HG03139 (cell line): ENCODE data around the gene TRIP13.
"Not testable (repeated sequence)": the region's sequence is repeated elsewhere in the genome, so short reads cannot be mapped to it uniquely, and the experiment has no call there.

ENCODE experiments used
- ATAC-seq: cut with Tn5 transposase; IDR thresholded peaks from one replicate; pipeline ENCODE4 v1.9.1; 2021; ENCODE audit not compliant: unreplicated experiment

Gene TRIP13

DNA sequence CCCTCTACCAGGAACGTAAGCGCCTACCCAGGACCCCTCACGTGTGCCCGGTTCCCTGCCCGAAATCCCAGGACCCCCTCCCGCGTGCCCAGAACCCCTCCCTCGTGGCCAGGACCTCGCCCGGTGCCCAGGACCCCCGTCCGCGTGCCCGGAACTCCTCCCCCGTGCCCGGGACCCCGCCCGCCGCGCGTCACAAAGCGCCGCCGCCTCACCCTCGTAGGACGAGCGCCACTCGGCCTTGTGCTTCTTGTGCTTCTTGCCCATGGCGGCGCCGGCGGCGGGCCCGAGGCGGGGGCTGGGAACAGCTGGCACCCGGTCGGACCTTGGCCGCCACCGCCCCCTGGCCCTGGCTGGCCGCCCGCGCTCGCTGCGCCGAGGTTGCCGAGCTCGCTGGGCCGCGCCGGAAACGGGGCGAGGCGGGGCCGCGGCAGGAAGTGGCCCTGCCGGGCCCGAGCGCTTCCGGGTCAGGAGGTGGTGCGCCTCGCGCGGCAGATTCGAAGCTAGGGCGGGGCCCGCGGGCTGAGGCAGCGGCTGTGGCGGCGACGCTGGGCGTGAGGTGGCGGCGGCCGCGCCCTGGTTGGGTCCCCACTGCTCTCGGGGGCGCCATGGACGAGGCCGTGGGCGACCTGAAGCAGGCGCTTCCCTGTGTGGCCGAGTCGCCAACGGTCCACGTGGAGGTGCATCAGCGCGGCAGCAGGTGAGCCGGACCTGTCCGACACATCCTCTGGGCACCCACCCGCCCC lies at the start of gene TRIP13, which contains the start of gene BRD9:
Gene TRIP13 (plus strand): TSS at position 491 of the 743 bp plus-strand sequence. CDS start 115 bp downstream, at position 606.
Gene BRD9 (minus strand): TSS at position 408 of the 743 bp plus-strand sequence. CDS start 144 bp downstream, at position 264.
- ATAC-seq: peak; percentile 93

GRCh38 chr5:843371-843770 lies 49.3 kb upstream of the TRIP13 start:
- not testable (repeated sequence) for ATAC-seq

DNA sequence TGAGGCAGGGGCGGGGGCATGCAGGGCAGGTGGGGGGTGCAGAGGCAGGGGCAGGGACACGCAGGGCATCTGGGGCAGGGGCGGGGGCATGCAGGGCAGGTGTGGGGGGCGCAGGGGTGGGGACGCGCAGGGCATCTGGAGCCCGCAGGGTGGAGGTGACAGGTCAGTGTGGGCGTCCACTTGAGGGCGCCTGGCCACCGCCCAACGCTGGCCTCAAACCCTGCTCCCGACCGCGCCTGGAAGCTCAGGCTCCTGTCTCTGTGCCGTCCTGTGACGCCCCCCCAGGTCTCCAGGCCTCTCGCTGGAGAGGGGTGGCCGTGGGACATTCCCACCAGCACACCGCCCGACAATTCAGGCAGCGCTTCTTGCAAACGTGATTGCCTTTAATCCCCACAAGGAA lies 48.8 kb upstream of the TRIP13 start:
- ATAC-seq: not testable (repeated sequence)

DNA sequence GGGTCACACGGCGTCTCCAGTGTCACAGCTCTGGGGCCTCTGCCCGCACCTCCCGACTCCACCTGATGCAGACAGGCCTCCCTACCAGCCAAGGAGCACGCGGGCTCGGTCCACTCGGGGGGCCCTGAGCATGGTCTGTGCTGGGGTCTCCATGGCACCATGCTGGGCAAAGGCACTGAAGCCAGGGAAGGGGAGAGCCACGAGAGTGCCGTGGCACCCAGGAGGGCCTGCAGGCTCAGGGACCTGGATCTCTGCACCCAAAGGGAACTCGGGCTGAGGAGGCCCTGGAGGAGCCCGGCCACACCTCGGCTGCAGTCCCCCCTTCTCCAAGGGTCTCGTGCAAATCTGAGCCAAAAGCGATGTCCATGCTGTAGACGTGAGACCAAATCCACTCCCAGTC lies 48.3 kb upstream of the TRIP13 start:
- ATAC-seq: not testable (repeated sequence)

DNA sequence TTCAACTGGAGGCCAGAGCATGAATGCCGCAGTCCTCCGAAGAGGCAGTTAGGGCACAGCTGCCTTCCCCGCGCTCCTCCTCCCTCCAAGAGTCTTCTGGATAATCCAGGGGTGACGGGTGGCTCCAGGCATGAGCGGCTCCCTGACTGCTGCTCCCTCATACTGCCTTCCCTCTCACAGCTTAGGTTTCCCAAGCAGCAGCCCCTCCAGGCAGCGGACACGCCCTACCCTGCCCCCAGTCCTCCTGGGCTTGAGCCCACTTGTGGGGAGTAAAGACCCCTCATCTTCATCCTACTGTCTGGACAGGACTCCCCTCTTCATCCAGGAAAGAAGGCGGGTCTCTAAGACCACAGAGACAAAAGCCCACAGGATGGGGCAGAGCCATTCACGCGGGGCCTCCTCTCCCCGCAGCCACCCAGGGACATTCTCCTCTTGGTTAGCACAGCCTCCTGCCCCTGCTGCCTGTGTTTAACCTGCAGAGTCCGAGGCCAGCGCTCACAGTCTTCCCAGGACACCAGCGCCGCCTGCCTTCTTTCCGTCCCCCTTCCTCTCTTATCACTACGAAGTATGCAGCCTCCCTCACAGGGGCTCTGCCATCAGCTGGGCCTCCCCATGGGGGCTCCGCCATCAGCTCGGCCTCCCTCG lies 47.5 kb upstream of the TRIP13 start:
- ATAC-seq: not testable (repeated sequence)

GRCh38 chr5:845676-846601 lies 46.7 kb upstream of the TRIP13 start:
- ATAC-seq: not testable (repeated sequence)

GRCh38 chr5:846602-847091 lies 46.0 kb upstream of the TRIP13 start:
- not testable (repeated sequence) for ATAC-seq

- ATAC-seq: not testable (repeated sequence)
Observed at GRCh38 chr5:847212-847611, 45.5 kb upstream of the TRIP13 start.

DNA sequence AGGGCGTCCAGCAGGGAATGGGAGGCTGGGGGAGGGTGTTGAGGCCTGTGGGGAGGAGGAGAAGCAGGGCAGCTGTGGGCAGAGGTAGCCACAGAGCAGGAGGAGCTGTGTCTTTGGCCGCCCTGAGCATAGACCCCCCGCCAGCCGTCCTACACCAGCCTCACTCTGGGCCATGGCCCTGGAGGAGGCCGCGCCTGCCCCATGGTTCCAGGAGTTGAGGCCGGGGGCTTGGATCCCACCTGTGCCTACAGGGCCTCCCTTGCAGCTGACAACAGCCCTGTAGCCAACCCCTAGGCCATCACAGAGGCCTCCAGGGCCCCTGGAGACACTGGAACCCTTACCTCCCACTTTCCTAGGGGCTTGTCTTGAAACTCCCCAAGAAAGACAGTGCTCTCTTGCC lies 44.9 kb upstream of the TRIP13 start:
- ATAC-seq: not testable (repeated sequence)

- ATAC-seq: no peak
Observed at GRCh38 chr5:848671-849111, 44.0 kb upstream of the TRIP13 start.

GRCh38 chr5:849651-850301 lies 42.9 kb upstream of the TRIP13 start:
- no peak for ATAC-seq

DNA sequence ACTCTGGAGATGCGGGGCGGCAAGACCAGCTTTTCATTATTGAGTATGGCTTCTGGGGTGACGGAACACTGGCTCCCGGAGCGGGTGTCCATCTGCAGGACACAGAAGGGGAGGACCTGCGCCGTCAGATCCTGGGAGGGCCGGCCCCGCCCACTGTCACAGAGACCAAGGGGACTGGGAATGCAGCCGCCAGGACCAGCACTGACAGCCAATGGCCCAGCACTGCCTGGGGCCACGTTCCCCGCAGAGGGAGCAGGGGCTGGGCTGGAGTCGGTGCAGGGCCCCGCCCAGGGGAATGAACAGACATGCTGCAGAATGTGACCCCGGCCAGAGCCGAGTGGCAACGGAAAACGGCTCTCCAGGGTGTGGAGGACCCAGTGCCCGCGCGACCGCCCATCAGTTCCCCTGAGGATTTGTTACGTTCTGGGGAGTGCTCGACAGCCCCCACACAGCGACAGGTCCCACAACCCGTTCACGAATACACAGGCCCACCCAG lies 42.1 kb upstream of the TRIP13 start, which contains the start of gene ZDHHC11:
Gene ZDHHC11 (minus strand): TSS at position 476 of the 496 bp plus-strand sequence. CDS start 384 bp downstream, at position 92.
- ATAC-seq: no peak

DNA sequence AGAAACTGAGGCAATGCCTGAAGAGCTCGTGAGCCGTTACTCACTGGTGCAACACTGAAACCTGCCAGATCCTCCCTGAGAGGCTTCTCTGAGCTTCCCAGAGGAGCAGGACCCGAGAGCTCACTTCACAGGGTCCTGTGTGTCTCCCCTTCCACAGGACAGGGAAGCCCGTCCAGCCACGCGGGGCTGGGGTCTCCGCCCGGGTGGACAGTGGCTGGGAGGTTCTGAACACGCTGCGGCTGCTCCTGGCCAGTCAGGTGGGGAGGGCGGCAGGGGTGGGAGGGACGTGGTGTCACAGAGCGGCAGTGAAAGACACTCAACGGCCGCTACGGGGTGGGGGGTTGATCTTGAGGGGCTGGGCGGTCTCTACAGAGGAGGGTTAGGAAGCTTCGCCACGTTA lies 41.6 kb upstream of the TRIP13 start:
- ATAC-seq: no peak

DNA sequence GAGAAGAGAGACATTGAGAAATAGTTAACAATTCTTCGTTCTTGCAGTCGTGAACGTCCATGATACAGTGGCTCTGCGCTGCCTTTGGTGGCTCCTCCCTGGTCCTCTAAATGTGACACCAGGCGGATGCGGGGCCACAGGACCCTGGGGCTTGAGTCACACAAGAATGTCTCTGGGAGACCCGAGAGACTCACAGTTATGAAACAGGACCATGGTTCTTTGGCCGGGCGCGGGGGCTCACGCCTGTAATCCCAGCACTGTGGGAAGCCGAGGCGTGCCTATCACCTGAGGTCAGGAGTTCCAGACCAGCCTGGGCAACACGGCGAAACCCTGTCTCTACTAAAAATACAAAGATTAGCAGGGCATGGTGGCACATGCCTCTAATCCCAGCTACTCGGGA lies 41.1 kb upstream of the TRIP13 start:
- ATAC-seq: no peak

DNA sequence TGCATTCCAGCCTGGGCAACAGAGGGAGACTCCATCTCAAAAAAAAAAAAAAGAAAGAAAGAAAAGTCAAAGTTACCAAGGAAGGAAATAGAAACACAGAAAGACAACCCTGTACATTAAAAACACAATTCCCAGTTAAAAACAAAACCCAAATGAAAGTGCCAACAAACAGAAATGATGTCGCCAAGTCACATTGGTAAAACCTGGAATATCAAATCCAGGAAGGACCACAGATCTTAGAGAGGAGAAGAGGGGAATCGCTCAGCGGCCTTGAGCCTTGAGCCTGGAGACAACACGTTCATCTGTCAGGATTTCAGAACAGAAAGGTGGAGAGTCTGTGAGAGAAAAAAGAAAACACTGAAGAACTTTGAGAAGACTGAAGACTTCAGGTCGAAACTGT lies 40.7 kb upstream of the TRIP13 start:
- ATAC-seq: no peak

GRCh38 chr5:852431-853401 lies 40.0 kb upstream of the TRIP13 start:
- no peak for ATAC-seq

DNA sequence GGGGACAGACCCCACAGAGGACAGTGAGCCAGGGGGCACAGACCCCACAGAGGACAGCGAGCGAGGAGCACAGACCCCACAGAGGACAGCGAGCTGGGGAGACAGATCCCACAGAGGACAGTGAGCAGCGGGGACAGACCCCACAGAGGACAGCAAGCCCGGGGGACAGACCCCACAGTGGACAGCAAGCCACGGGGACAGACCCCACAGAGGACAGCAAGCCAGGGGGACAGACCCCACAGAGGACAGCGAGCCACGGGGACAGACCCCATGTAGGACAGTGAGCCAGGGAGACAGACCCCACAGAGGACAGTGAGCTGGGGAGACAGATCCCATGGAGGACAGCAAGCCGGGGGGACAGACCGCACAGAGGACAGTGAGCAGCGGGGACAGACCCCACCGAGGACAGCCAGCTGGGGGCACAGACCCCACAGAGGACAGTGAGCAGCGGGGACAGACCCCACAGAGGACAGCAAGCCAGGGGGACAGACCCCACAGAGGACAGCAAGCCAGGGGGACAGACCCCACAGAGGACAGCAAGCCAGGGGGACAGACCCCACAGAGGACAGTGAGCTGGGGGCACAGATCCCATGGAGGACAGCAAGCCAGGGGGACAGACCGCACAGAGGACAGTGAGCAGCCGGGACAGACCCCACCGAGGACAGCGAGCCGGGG lies 39.1 kb upstream of the TRIP13 start:
- ATAC-seq: not testable (repeated sequence)

GRCh38 chr5:854217-854616 lies 38.5 kb upstream of the TRIP13 start:
- no peak for ATAC-seq
